Measurements from ENCODE around the gene CIZ1.

The CIZ1 gene

GRCh38 chr9:128150594-128151308, 40.6 kb downstream of the CIZ1 start:
- peak; percentile 12 for TF ChIP-seq CTCF (IDR thresholded peaks at IDR 0.05; ENCODE audit: insufficient read depth, missing control alignments)
- FAIRE-seq: no peak

GRCh38 chr9:128149951-128150593, 41.3 kb downstream of the CIZ1 start:
- DNase-seq (ENCODE audit: insufficient read length, low spot score): no peak
- no peak for TF ChIP-seq CTCF (IDR thresholded peaks at IDR 0.05; ENCODE audit: insufficient read depth, missing control alignments)
- no peak for FAIRE-seq

More at GRCh38 chr9:128150594-128151308, 40.6 kb downstream of the CIZ1 start:
- DNase-seq (ENCODE audit: insufficient read length, low spot score): peak; percentile 16

DNA sequence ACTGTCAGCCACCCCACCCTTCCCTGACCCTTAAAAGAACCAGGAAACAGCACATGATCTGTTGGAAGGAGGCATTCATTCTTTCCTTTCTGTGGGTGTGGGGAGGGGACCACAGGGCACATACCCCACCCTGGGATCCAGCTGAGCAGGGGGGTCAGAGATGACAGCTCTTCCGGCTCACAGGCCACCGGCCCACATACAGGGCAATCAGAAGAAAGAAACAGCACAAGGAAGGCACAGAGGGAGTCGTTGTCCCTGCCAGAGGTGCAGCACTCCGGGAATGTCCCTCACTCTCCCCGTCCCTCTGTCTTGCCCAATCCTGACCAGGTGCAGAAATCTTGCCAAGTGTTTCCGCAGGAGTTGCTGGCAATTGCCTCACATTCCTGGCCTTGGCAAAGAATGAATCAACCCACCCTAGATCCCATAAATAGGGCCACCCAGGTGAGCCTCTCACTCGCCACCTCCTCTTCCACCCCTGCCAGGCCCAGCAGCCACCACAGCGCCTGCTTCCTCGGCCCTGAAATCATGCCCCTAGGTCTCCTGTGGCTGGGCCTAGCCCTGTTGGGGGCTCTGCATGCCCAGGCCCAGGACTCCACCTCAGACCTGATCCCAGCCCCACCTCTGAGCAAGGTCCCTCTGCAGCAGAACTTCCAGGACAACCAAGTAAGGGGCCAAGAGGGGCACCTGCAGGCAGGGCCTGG, 42.2 kb downstream of the CIZ1 start, which contains the start of gene LCN2:
Gene LCN2 (plus strand): TSS at position 453 of the 701 bp plus-strand sequence. CDS start 73 bp downstream, at position 526.
- TF ChIP-seq CTCF (IDR thresholded peaks at IDR 0.05; ENCODE audit: insufficient read depth, missing control alignments): no peak
- no peak for FAIRE-seq

GRCh38 chr9:128148509-128149000, 42.8 kb downstream of the CIZ1 start:
- FAIRE-seq (no peak), DNase-seq (ENCODE audit: insufficient read length, low spot score) (no peak)
- TF ChIP-seq CTCF (IDR thresholded peaks at IDR 0.05; ENCODE audit: insufficient read depth, missing control alignments): no peak

More for the DNA sequence above, 42.2 kb downstream of the CIZ1 start, which contains the start of gene LCN2:
- no peak for DNase-seq (ENCODE audit: insufficient read length, low spot score)

- TF ChIP-seq CTCF (IDR thresholded peaks at IDR 0.05; ENCODE audit: insufficient read depth, missing control alignments): no peak
- DNase-seq (ENCODE audit: insufficient read length, low spot score): no peak
- FAIRE-seq: no peak
Observed at GRCh38 chr9:128146591-128147120, 44.7 kb downstream of the CIZ1 start.

DNA sequence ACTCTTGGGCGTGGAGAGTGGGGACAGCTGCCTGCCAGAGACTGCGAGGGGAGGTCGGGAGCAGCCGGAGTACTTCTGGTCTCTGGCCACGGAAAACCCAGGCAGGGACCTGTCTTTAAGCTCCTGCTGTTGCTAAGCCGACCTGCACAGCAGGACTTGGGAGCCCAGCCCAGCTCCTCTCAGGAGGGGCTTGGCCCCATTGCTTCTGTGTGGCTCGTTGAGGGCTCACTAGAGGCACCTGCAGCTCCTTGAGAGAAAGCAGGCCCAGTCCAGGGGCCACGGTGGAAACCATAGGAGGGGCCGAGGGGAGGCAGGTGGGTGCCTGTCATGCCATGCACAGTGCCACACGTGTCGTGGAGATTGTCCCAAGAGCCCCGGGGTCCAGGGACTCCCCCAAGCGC, 45.4 kb downstream of the CIZ1 start:
- no peak for TF ChIP-seq CTCF (IDR thresholded peaks at IDR 0.05; ENCODE audit: insufficient read depth, missing control alignments)
- FAIRE-seq: no peak
- DNase-seq (ENCODE audit: insufficient read length, low spot score): no peak

Data from D721Med (cell line).